ENCODE data around the gene ALS2. TPM values are rescaled to one million over a fixed set of nuclear protein-coding genes. Genes with fewer than 3 reads are reported as not detected.

The ALS2 gene
- total RNA-seq, 1 experiment from 2014 or later = 56.1 TPM

DNA sequence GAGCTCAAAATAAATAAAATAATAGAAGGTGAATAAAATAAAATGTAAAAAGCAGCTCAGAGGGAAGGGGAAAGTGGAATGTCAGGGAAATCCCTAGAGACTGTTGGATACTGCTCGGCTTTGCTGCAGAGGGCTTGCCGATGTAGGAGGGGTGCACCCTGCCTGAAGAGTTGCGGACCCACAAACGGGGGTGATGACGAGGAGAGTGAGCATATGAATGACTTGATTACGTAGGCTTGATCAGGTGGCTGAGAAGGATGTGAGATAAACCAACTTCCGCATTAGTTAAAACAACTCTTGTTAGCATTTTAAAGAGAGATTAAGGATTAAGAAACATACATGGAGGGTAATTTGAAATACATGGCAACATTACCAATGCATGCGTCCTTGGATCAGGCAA is 116.4 kb downstream of the ALS2 start:
- no peak overlapping the region for H3K4me3 ChIP-seq (ENCODE audit: low read depth, low read length, poor library complexity, severe bottlenecking)
- no peaks in the 10 kb centered on the region for H3K4me1 ChIP-seq (ENCODE audit: insufficient read depth, low read length, poor library complexity, severe bottlenecking)
- no peaks in the 10 kb centered on the region for H3K9me3 ChIP-seq (ENCODE audit: low read depth, low read length, poor library complexity, severe bottlenecking)
- no peak overlapping the region for H3K27ac ChIP-seq (ENCODE audit: low read depth, low read length, poor library complexity, severe bottlenecking)
- TF ChIP-seq, protein P1, sequence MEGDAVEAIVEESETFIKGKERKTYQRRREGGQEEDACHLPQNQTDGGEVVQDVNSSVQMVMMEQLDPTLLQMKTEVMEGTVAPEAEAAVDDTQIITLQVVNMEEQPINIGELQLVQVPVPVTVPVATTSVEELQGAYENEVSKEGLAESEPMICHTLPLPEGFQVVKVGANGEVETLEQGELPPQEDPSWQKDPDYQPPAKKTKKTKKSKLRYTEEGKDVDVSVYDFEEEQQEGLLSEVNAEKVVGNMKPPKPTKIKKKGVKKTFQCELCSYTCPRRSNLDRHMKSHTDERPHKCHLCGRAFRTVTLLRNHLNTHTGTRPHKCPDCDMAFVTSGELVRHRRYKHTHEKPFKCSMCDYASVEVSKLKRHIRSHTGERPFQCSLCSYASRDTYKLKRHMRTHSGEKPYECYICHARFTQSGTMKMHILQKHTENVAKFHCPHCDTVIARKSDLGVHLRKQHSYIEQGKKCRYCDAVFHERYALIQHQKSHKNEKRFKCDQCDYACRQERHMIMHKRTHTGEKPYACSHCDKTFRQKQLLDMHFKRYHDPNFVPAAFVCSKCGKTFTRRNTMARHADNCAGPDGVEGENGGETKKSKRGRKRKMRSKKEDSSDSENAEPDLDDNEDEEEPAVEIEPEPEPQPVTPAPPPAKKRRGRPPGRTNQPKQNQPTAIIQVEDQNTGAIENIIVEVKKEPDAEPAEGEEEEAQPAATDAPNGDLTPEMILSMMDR (conservative IDR thresholded peaks at IDR 0.05; ENCODE audit: low read depth, low read length) = no peak
- no peak for TF ChIP-seq EZH2 (IDR thresholded peaks at IDR 0.05; ENCODE audit: borderline replicate concordance, low read depth, low read length, poor library complexity, severe bottlenecking)
- no peaks in the 10 kb centered on the region for H3K27me3 ChIP-seq (replicated peaks; ENCODE audit: insufficient read depth, low read depth, low read length, poor library complexity)
- ChIA-PET CTCF (no interaction called here), POLR2A (ENCODE audit: low non-redundant PET) (no interaction called here)
- H3K36me3 ChIP-seq (ENCODE audit: insufficient read depth, low read length, poor library complexity, severe bottlenecking) = no peaks in the 10 kb centered on the region
- intact Hi-C loops (cut with micrococcal nuclease; ENCODE audit: unreplicated experiment) = no loop called here
- BruUV-seq (replicated peaks) = no TSS peak
- DNase-seq (ENCODE audit: low spot score) = no peak

DNA sequence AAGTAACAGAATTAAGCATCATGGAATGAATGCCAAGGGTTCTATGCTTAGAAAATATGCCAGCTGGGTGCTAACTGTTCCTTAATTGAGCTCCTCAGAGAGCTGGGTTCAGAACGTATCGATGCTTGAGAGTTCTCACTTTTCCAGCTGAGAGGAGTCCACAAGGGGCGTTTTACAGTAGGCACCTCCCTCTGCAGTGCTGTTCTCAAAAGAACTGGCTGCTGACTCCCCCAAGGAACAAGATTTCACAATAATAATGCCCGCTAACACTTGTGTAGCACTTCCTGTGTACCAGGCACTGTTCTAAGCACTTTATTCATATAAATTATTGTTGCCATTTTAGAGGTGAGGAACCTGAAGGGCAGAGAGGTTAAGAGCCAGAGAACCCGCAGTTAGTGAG is 119.4 kb downstream of the ALS2 start:
- Histone ChIP-seq H3K27ac (ENCODE audit: low read depth, low read length, poor library complexity, severe bottlenecking) (no peak overlapping the region), H3K9me3 (ENCODE audit: low read depth, low read length, poor library complexity, severe bottlenecking) (no peaks in the 10 kb centered on the region), H3K36me3 (ENCODE audit: insufficient read depth, low read length, poor library complexity, severe bottlenecking) (no peaks in the 10 kb centered on the region), H3K27me3 (replicated peaks; ENCODE audit: insufficient read depth, low read depth, low read length, poor library complexity) (no peaks in the 10 kb centered on the region), H3K4me3 (ENCODE audit: low read depth, low read length, poor library complexity, severe bottlenecking) (no peak overlapping the region), H3K4me1 (ENCODE audit: insufficient read depth, low read length, poor library complexity, severe bottlenecking) (no peaks in the 10 kb centered on the region)
- CTCF ChIA-PET = no interaction called here
- peak; percentile 54 for DNase-seq (ENCODE audit: low spot score)
- TF ChIP-seq, protein P1 (conservative IDR thresholded peaks at IDR 0.05; ENCODE audit: low read depth, low read length) = no peak
- TF ChIP-seq EZH2 (IDR thresholded peaks at IDR 0.05; ENCODE audit: borderline replicate concordance, low read depth, low read length, poor library complexity, severe bottlenecking) = no peak
- POLR2A ChIA-PET (ENCODE audit: low non-redundant PET) = interaction anchor here (0.7 kb wide), 1 partner anchor 73 kb away, joined by 13 read pairs; no protein-coding TSS in a partner anchor
- intact Hi-C loops (cut with micrococcal nuclease; ENCODE audit: unreplicated experiment) = no loop called here
- no TSS peak for BruUV-seq (replicated peaks)

DNA sequence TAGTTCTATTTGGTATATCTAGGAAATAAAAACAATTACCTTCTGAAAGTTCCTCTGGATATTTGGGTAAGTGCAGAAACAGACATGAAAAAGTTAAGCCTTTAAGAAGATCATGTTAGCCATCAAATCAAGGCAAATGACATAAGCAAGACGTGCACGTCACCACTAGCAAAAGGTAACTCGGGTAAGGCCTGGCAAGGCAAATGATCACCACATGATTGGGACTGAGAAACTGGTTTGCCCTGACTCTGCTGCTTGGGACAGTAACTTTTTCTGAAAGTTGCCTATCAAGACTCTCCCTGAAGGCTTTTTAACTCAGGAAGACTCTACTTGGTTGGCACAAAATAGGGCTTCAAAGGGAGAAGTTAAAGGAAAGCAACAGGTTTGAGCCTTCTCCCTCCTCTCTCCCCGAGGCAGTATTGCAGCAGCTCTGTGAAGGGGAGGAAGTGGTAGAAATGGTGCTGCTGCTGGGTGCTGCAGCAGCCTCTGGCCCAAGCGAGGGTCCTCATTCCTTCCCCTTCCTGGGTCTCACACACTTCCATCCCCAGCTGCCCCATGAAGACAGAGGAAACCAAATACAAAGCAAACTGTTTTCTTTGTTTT is 120.3 kb downstream of the ALS2 start:
- no peaks in the 10 kb centered on the region for H3K27me3 ChIP-seq (replicated peaks; ENCODE audit: insufficient read depth, low read depth, low read length, poor library complexity)
- no peak overlapping the region for H3K4me3 ChIP-seq (ENCODE audit: low read depth, low read length, poor library complexity, severe bottlenecking)
- no peak overlapping the region for H3K27ac ChIP-seq (ENCODE audit: low read depth, low read length, poor library complexity, severe bottlenecking)
- H3K36me3 ChIP-seq (ENCODE audit: insufficient read depth, low read length, poor library complexity, severe bottlenecking) = no peaks in the 10 kb centered on the region
- CTCF ChIA-PET = no interaction called here
- H3K9me3 ChIP-seq (ENCODE audit: low read depth, low read length, poor library complexity, severe bottlenecking) = no peaks in the 10 kb centered on the region
- DNase-seq (ENCODE audit: low spot score) = no peak
- POLR2A ChIA-PET (ENCODE audit: low non-redundant PET) = no interaction called here
- H3K4me1 ChIP-seq (ENCODE audit: insufficient read depth, low read length, poor library complexity, severe bottlenecking) = no peaks in the 10 kb centered on the region
- intact Hi-C loops (cut with micrococcal nuclease; ENCODE audit: unreplicated experiment) = no loop called here
- no TSS peak for BruUV-seq (replicated peaks)
- TF ChIP-seq, protein P1 (conservative IDR thresholded peaks at IDR 0.05; ENCODE audit: low read depth, low read length) = no peak
- no peak for TF ChIP-seq EZH2 (IDR thresholded peaks at IDR 0.05; ENCODE audit: borderline replicate concordance, low read depth, low read length, poor library complexity, severe bottlenecking)

All from A673 (cell line).